Breast epithelium (tissue), 3 donors: Measurements from ENCODE around the gene ANKS1B.

Source experiments
- POLR2A ChIP-seq: fragments of 450-650 bp; IDR thresholded peaks from one replicate; pipeline ENCODE4 v1.6.1; 2016; ENCODE audit warnings: antibody characterized with exemption, mild to moderate bottlenecking, moderate library complexity
- POLR2AphosphoS5 ChIP-seq, 3 donors: sonication (generic); formaldehyde crosslinking; IDR thresholded peaks; one replicate each; pipeline ENCODE4 v1.6.1; 2017; ENCODE audit warnings: antibody characterized with exemption in 3 of 3
- TF ChIP-seq, protein P1 (sequence below), 3 donors: fragments of 450-650 bp; IDR thresholded peaks; one replicate each; pipeline ENCODE4 v1.5.1; 2016 to 2017; ENCODE audit warnings: antibody characterized with exemption in 3 of 3, mild to moderate bottlenecking in 3 of 3, moderate library complexity in 3 of 3

GRCh38 chr12:99004799-99005466 lies 979.8 kb downstream of the ANKS1B start:
- TF ChIP-seq, protein P1, sequence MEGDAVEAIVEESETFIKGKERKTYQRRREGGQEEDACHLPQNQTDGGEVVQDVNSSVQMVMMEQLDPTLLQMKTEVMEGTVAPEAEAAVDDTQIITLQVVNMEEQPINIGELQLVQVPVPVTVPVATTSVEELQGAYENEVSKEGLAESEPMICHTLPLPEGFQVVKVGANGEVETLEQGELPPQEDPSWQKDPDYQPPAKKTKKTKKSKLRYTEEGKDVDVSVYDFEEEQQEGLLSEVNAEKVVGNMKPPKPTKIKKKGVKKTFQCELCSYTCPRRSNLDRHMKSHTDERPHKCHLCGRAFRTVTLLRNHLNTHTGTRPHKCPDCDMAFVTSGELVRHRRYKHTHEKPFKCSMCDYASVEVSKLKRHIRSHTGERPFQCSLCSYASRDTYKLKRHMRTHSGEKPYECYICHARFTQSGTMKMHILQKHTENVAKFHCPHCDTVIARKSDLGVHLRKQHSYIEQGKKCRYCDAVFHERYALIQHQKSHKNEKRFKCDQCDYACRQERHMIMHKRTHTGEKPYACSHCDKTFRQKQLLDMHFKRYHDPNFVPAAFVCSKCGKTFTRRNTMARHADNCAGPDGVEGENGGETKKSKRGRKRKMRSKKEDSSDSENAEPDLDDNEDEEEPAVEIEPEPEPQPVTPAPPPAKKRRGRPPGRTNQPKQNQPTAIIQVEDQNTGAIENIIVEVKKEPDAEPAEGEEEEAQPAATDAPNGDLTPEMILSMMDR (IDR thresholded peaks at IDR 0.05) = no peak
- TF ChIP-seq POLR2AphosphoS5 (IDR thresholded peaks at IDR 0.05) (no peak), POLR2A (no peak)
